B cell (primary cell): ENCODE measurements around the gene PTH1R. TPM values are rescaled to one million over a fixed set of nuclear protein-coding genes. Genes with fewer than 3 reads are reported as not detected.

Experiments used
- ATAC-seq: fragments of 200-7000 bp; cut with Tn5 transposase; one replicate; pipeline ENCODE4 v1.10.0; 2021; ENCODE audit warnings: low read depth, mild to moderate bottlenecking, moderate number of reproducible peaks, moderate library complexity
- CTCF ChIA-PET: fragments of 350-600 bp; sonication (Branson Sonifier 250); formaldehyde crosslinking; loops from one replicate; lab custom pipeline; 2021; ENCODE audit warnings: antibody characterized with exemption, inconsistent platforms; lab: Charles Lee
- POLR2A ChIA-PET: fragments of 350-600 bp; sonication (Branson Sonifier 250); formaldehyde crosslinking; loops from one replicate; lab custom pipeline; 2021; ENCODE audit warnings: antibody characterized with exemption; lab: Charles Lee
- DNase-seq: peaks from one replicate; pipeline ENCODE4 v3.0.0; 2013
- H2AFZ ChIP-seq: 2 replicates; pipeline ENCODE4 v1.6.1; 2012; ENCODE audit warnings: mild to moderate bottlenecking, low read depth, low read length; ENCODE audit not compliant: insufficient read depth, poor library complexity, severe bottlenecking
- H3K27ac ChIP-seq, 2 donors: 1 replicate in 1 of 2; 2 replicates in 1 of 2; pipeline ENCODE4 v1.5.1; 2012 to 2013; ENCODE audit warnings: low read length in 2 of 2, mild to moderate bottlenecking in 2 of 2, moderate library complexity in 1 of 2
- H3K27me3 ChIP-seq, 4 experiments: fragments of 200-600 bp in 1 of 4; sonication (generic) in 1 of 4; replicated peaks in 1 of 4; 1 replicate in 2 of 4; 2 replicates in 2 of 4; pipeline versions ENCODE4 v1.6.1 to v1.7.0; 2013 to 2016; ENCODE audit warnings: low read length in 3 of 4, mild to moderate bottlenecking in 2 of 4, mixed read lengths in 1 of 4, moderate library complexity in 1 of 4; ENCODE audit not compliant: insufficient read depth in 4 of 4, control insufficient read depth in 3 of 4; ENCODE audit errors: control extremely low read depth in 1 of 4
- H3K36me3 ChIP-seq, 2 experiments: replicated peaks in 1 of 2; 1 replicate in 1 of 2; 2 replicates in 1 of 2; pipeline versions ENCODE4 v1.6.1 to v1.7.1; 2013; ENCODE audit warnings: low read length in 1 of 2; ENCODE audit not compliant: insufficient read depth in 2 of 2, control insufficient read depth in 1 of 2; ENCODE audit errors: control extremely low read depth in 1 of 2, extremely low read depth in 1 of 2
- H3K4me1 ChIP-seq, 2 donors: fragments of 200-600 bp in 1 of 2; sonication (generic) in 1 of 2; 1 replicate in 1 of 2; 2 replicates in 1 of 2; pipeline versions ENCODE4 v1.5.1 to v1.6.1; 2013 to 2017; ENCODE audit warnings: low read length in 2 of 2; ENCODE audit not compliant: control insufficient read depth in 2 of 2, insufficient read depth in 2 of 2
- H3K4me2 ChIP-seq: replicated peaks from 2 replicates; pipeline ENCODE3; 2012; ENCODE audit warnings: mild to moderate bottlenecking, low read depth, low read length; ENCODE audit not compliant: poor library complexity, severe bottlenecking
- H3K4me3 ChIP-seq, 5 experiments: fragments of 200-600 bp in 1 of 5; sonication (generic) in 1 of 5; 1 replicate in 3 of 5; 2 replicates in 2 of 5; pipeline versions ENCODE4 v1.5.1 to v1.7.0; 2011 to 2016; ENCODE audit warnings: low read length in 4 of 5, mild to moderate bottlenecking in 4 of 5, low read depth in 2 of 5, control low read depth in 1 of 5, moderate library complexity in 1 of 5; ENCODE audit not compliant: insufficient read depth in 1 of 5; ENCODE audit errors: control extremely low read depth in 1 of 5, extremely low read depth in 1 of 5
- H3K79me2 ChIP-seq: fragments of 200-600 bp; sonication (generic); one replicate; pipeline ENCODE4 v1.6.0; 2016; ENCODE audit warnings: low read length; ENCODE audit not compliant: control insufficient read depth, insufficient read depth
- H3K9ac ChIP-seq: fragments of 200-600 bp; sonication (generic); 2 replicates; pipeline ENCODE4 v1.6.1; 2017; ENCODE audit warnings: mild to moderate bottlenecking, low read length, moderate library complexity
- H3K9me3 ChIP-seq, 3 donors: one replicate each; pipeline versions ENCODE4 v1.6.1 to v1.7.1; 2013; ENCODE audit warnings: low read length in 2 of 3; ENCODE audit not compliant: control insufficient read depth in 2 of 3, insufficient read depth in 1 of 3; ENCODE audit errors: control extremely low read depth in 1 of 3
- H4K20me1 ChIP-seq: 2 replicates; pipeline ENCODE4 v1.6.0; 2012; ENCODE audit warnings: mild to moderate bottlenecking, low read length; ENCODE audit not compliant: insufficient read depth, control insufficient read depth, poor library complexity, severe bottlenecking
- H3K27ac Mint-ChIP-seq: one replicate; pipeline ENCODE4 v1.8.0; 2021; ENCODE audit warnings: mixed read lengths
- H3K27me3 Mint-ChIP-seq: one replicate; pipeline ENCODE4 v1.8.0; 2021; ENCODE audit warnings: mixed read lengths
- H3K4me1 Mint-ChIP-seq: one replicate; pipeline ENCODE4 v1.8.0; 2021; ENCODE audit warnings: mixed read lengths
- H3K4me3 Mint-ChIP-seq: one replicate; pipeline ENCODE4 v1.8.0; 2021; ENCODE audit warnings: mixed read lengths
- H3K9me3 Mint-ChIP-seq: one replicate; pipeline ENCODE4 v1.8.0; 2022; ENCODE audit warnings: mixed read lengths; ENCODE audit not compliant: insufficient read depth
- EZH2 ChIP-seq: IDR thresholded peaks from 2 replicates; pipeline ENCODE4 v1.6.1; 2012; ENCODE audit warnings: borderline replicate concordance, low read depth, mild to moderate bottlenecking, moderate library complexity, low read length; ENCODE audit not compliant: insufficient read depth, poor library complexity, severe bottlenecking
- WGBS: methylation state at CpG from one replicate; pipeline ENCODE4 v1.1.5; 2013; ENCODE audit warnings: missing lambda C conversion rate; ENCODE audit not compliant: insufficient coverage; 5-methylcytosine and 5-hydroxymethylcytosine counted together
- intact Hi-C: fragments of 100-400 bp; cut with micrococcal nuclease; formaldehyde crosslinking; loops from one replicate; pipeline ENCODE4 v1.10.0; 2022
- polyA plus RNA-seq: library from polyadenylated mRNA; depleted of rRNA; stranded (reverse); fragments of >200 nt; gene quantifications from 2 replicates; pipeline ENCODE4 v1.2.3, GENCODE V29; 2012
- total RNA-seq, 2 donors: library from RNA; stranded (reverse); fragments of 120-200 nt in 1 of 2; gene quantifications; 1 replicate in 1 of 2; 2 replicates in 1 of 2; pipeline versions ENCODE4 v1.2.3 to v1.2.4, GENCODE V29; 2013 to 2022
- TF ChIP-seq, protein P1 (sequence below): fragments of 200-600 bp; IDR thresholded peaks from one replicate; pipeline ENCODE4 v1.8.0; 2022; ENCODE audit warnings: antibody characterized with exemption, mild to moderate bottlenecking

PTH1R gene
- total and polyA plus RNA-seq, 2 donors (not counting 1 experiment from before 2014, with no cell fraction given) = not detected

GRCh38 chr3:46878781-46879436 lies 1.4 kb downstream of the PTH1R start:
- H3K27ac Mint-ChIP-seq = no peak overlapping the region
- Histone ChIP-seq H3K9ac (no peak overlapping the region), H3K9me3 (no peaks in the 10 kb centered on the region), H3K27ac (no peak overlapping the region), H2AFZ (no peak overlapping the region), H3K27me3 (peaks cover 0 to 31% (median 13%) of the 10 kb centered on the region in 4 experiments), H3K36me3 (no peaks in the 10 kb centered on the region), H3K4me3 (no peak overlapping the region), H4K20me1 (peaks cover 5% of the 10 kb centered on the region), H3K4me1 (peaks cover 28% of the 10 kb centered on the region in 2 donors), H3K4me2 (no peak overlapping the region), H3K79me2 (no peaks in the 10 kb centered on the region)
- ChIA-PET CTCF (interaction anchor here (1.1 kb wide), 1 partner anchor 12 kb away, joined by 4 read pairs; no protein-coding TSS in a partner anchor), POLR2A (no interaction called here)
- peaks cover 22% of the 10 kb centered on the region for H3K4me1 Mint-ChIP-seq
- peaks cover 23% of the 10 kb centered on the region for H3K27me3 Mint-ChIP-seq
- H3K9me3 Mint-ChIP-seq = no peaks in the 10 kb centered on the region
- no peak for DNase-seq
- no CpG with 5 or more reads among the region's 2 CpGs for WGBS
- intact Hi-C loops = no loop called here
- no peak for TF ChIP-seq EZH2
- TF ChIP-seq, protein P1, sequence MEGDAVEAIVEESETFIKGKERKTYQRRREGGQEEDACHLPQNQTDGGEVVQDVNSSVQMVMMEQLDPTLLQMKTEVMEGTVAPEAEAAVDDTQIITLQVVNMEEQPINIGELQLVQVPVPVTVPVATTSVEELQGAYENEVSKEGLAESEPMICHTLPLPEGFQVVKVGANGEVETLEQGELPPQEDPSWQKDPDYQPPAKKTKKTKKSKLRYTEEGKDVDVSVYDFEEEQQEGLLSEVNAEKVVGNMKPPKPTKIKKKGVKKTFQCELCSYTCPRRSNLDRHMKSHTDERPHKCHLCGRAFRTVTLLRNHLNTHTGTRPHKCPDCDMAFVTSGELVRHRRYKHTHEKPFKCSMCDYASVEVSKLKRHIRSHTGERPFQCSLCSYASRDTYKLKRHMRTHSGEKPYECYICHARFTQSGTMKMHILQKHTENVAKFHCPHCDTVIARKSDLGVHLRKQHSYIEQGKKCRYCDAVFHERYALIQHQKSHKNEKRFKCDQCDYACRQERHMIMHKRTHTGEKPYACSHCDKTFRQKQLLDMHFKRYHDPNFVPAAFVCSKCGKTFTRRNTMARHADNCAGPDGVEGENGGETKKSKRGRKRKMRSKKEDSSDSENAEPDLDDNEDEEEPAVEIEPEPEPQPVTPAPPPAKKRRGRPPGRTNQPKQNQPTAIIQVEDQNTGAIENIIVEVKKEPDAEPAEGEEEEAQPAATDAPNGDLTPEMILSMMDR = no peak
- no peak for ATAC-seq
- H3K4me3 Mint-ChIP-seq = no peak overlapping the region

- H3K79me2 ChIP-seq = no peaks in the 10 kb centered on the region
- CTCF ChIA-PET = interaction anchor here (0.7 kb wide), 1 partner anchor 21 kb away, joined by 3 read pairs; no protein-coding TSS in a partner anchor
- no peak overlapping the region for H3K4me3 ChIP-seq
- WGBS = 38% methylated on average over 20 of the region's 29 CpGs
- POLR2A ChIA-PET = no interaction called here
- peaks cover 43% of the 10 kb centered on the region for H3K27me3 Mint-ChIP-seq
- H3K9me3 ChIP-seq = no peaks in the 10 kb centered on the region
- H3K9ac ChIP-seq = peak overlapping the region; percentile 61
- TF ChIP-seq, protein P1 = no peak
- no peak for TF ChIP-seq EZH2
- H3K4me2 ChIP-seq = peak overlapping the region; percentile 99
- H3K27ac Mint-ChIP-seq = no peak overlapping the region
- no peaks in the 10 kb centered on the region for H3K36me3 ChIP-seq
- DNase-seq = no peak
- no peak overlapping the region for H3K27ac ChIP-seq
- H3K27me3 ChIP-seq = peaks cover 0 to 49% (median 22%) of the 10 kb centered on the region in 4 experiments
- intact Hi-C loops = no loop called here
- peaks cover 5% of the 10 kb centered on the region for H4K20me1 ChIP-seq
- ATAC-seq = no peak
- H3K4me1 ChIP-seq = peaks cover 19 to 24% of the 10 kb centered on the region in 2 donors
- H3K4me1 Mint-ChIP-seq = peaks cover 16% of the 10 kb centered on the region
- no peaks in the 10 kb centered on the region for H3K9me3 Mint-ChIP-seq
- peak overlapping the region; percentile 73 for H3K4me3 Mint-ChIP-seq
- H2AFZ ChIP-seq = no peak overlapping the region
These were observed 3.5 kb downstream of the PTH1R start for GRCh38 chr3:46880884-46881595.
